ENCODE measurements around the gene CDX1. TPM values are rescaled to one million over a fixed set of nuclear protein-coding genes. Genes with fewer than 3 reads are reported as not detected.

CDX1 gene
- not detected in 2 replicates for total RNA-seq

DNA sequence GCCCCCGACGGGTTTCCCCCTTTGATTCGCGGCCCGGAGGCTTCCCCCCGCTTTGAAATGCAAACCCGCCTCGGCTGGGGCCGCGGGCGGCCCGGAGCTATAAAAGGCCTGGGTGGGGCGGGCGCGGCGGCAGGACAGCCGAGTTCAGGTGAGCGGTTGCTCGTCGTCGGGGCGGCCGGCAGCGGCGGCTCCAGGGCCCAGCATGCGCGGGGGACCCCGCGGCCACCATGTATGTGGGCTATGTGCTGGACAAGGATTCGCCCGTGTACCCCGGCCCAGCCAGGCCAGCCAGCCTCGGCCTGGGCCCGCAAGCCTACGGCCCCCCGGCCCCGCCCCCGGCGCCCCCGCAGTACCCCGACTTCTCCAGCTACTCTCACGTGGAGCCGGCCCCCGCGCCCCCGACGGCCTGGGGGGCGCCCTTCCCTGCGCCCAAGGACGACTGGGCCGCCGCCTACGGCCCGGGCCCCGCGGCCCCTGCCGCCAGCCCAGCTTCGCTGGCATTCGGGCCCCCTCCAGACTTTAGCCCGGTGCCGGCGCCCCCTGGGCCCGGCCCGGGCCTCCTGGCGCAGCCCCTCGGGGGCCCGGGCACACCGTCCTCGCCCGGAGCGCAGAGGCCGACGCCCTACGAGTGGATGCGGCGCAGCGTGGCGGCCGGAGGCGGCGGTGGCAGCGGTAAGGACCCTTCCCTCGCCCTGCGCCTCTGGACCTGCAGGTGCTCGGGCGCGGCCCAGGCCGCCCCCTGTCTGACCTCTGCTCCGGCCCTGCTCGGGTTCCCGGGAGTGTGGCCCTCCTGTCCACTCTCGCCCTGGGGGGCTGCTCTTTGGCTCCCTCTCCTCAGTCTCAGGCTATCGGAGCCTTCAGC lies at the start of gene CDX1:
TSS of gene CDX1 (plus strand) at position 129 of the 862 bp plus-strand sequence. CDS start at position 228, 99 bp downstream.

DNA sequence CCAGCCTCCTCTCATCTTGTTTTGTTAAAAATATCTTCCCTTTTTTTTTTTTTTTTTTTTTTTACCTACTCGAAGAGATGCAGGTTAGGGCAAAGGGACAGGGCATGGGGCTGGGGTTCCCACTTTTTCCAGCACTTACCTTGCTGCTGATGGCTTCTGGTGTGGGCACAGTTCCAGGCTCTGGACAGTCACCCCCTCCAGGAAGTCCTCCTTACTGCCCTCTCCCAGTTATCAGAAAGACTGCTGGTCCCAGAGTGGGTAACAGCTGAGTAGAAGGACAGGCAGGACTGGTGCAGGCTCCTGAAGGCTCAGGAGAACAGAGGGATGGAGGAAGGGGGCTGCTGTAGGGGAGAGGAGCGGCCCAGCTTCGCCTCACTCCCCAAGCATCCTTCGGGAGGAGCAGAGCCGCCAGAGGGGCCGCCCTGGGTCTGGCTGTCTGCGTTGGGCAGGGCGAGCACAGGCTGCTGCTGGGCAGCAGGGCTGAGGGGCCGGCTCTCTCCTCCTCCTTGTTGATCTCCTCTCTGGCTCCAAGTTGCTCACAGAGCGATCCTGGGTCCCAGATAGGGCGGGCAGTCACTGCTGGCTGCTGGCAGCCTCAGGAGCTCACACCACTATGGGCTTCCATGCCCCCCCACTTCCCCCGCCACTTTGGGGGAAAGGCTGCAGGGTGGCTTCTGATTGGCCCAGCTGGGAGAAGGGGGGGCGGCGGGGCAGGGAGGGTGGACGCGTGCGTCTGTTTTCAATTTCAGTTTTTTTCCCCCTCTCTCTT lies 11.1 kb upstream of the CDX1 start, which contains the start of gene PDGFRB:
TSS of gene PDGFRB (minus strand) at position 588 of the 769 bp plus-strand sequence. CDS start 18,798 bp downstream, outside the sequence.

DNA sequence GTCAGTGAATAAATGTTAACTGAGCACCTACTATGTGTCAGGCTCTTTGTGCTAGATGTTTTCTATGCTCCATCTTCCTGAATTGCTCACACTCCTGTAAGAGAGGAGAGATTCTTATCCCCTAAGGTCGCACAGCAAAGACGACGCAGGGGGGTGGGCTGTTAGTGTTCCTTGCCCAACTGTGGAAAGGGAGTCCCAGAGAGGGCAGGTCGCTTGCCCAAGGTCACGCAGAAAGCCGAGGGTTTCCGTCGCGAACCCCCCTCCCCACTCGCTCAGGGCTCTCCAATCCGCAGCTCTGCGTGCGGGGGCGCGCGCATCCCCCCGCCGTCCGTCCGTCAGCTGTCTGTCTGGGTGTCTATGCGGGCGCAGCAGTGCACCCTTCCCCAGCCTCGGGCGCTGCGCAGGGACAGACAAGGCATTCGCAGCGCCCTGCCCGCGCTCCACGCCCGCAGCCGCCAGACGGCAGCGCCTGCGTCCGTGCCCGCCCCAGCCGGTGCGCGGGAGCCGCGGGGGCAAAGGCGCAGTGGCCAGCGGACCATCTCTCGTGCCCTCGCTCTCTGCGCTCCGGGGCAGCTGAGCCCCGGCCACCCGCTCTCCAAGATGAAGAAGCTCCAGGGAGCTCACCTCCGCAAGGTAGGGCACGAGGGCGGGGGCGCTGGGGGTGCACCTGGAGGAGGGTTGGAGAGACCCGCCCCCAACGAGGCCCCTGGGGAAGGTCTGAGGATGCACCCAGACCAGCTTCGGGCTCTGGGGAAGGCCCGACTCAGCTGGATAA lies 23.3 kb downstream of the CDX1 start, which contains the start of gene SLC6A7:
TSS of gene SLC6A7 (plus strand) at position 335 of the 775 bp plus-strand sequence. CDS start at position 601, 266 bp downstream.

Other genes starting within 250 kb of the CDX1 start
- gene PDE6A, start 222.0 kb upstream of the CDX1 start, total RNA-seq, result not detected in 2 replicates
- gene SLC26A2, start 206.0 kb upstream of the CDX1 start, total RNA-seq, result 6.4 and 7.1 TPM in 2 replicates
- 2.9 and 3.0 TPM in 2 replicates for gene TIGD6, start 166.1 kb upstream of the CDX1 start, total RNA-seq
- 29.1 and 29.3 TPM in 2 replicates for gene HMGXB3, start 166.0 kb upstream of the CDX1 start, total RNA-seq
- 0.89 TPM in 1 of 2 replicates, not detected in the other for gene CSF1R, start 80.2 kb upstream of the CDX1 start, total RNA-seq
- gene PDGFRB, start 10.9 kb upstream of the CDX1 start, total RNA-seq, result 84.2 and 84.7 TPM in 2 replicates
- not detected in 2 replicates for gene SLC6A7, start 23.3 kb downstream of the CDX1 start, total RNA-seq
- 0.45 TPM in 1 of 2 replicates, not detected in the other for gene CAMK2A, start 123.0 kb downstream of the CDX1 start, total RNA-seq
- 11.8 and 13.4 TPM in 2 replicates for gene ARSI, start 136.1 kb downstream of the CDX1 start, total RNA-seq
- gene TCOF1, start 190.9 kb downstream of the CDX1 start, total RNA-seq, result 37.2 and 42.4 TPM in 2 replicates
- gene CD74, start 246.1 kb downstream of the CDX1 start, total RNA-seq, result 1.0 and 1.6 TPM in 2 replicates

All from bronchus fibroblast of lung (primary cell).